Lower leg skin (tissue), 3 donors: Measurements from ENCODE around the gene GRAP2.

Experiments used
- CTCF ChIP-seq, 3 donors: fragments of 450-650 bp; IDR thresholded peaks; one replicate each; pipeline ENCODE4 v1.5.1; 2016; ENCODE audit warnings: antibody characterized with exemption in 3 of 3, mild to moderate bottlenecking in 3 of 3, moderate library complexity in 2 of 3
- POLR2A ChIP-seq, 2 donors: fragments of 450-650 bp; IDR thresholded peaks; one replicate each; pipeline ENCODE4 v1.6.1; 2016 to 2017; ENCODE audit warnings: antibody characterized with exemption in 2 of 2, mild to moderate bottlenecking in 1 of 2, moderate library complexity in 1 of 2

GRCh38 chr22:39907605-39908097 is 6.8 kb downstream of the GRAP2 start:
- TF ChIP-seq CTCF (IDR thresholded peaks at IDR 0.05): no peak
- no peak for TF ChIP-seq POLR2A (IDR thresholded peaks at IDR 0.05)
